GM18951 (cell line): Measurements from ENCODE around the gene LRBA.
"Not testable (repeated sequence)": the region's sequence is repeated elsewhere in the genome, so short reads cannot be mapped to it uniquely, and the experiment has no call there.

Experiments used
- POLR2A ChIP-seq: IDR thresholded peaks from 4 replicates; pipeline ENCODE4 v1.6.1; 2011; ENCODE audit warnings: mild to moderate bottlenecking; ENCODE audit not compliant: insufficient read length, insufficient read depth; ENCODE audit errors: extremely low read depth
- in situ Hi-C: fragments of 300-500 bp; cut with MboI; formaldehyde crosslinking; loops from one replicate; pipeline ENCODE4 v1.12.0; 2022; ENCODE audit warnings: low sequenced_read_pairs, mixed read lengths, inconsistent platforms; ENCODE audit not compliant: unreplicated experiment

The LRBA gene

DNA sequence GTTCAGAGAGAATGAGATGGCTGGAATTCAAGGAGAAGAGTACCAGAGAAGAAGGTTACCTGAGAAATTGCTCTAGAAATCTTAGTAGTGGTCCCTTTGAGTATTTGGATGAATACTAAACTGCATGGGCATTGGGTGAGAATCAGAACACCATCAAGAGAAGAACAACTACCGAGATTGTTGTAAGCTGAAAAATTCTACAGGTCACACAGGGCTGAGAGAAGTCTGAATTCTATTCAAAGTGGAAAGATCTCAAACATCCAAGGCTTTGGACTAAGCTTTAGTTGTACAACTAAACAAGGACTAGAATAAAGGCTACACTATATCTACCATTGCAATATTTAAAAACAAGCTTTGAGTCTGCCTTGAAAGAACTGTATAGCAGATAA lies 40.8 kb downstream of the LRBA start:
- no peak for TF ChIP-seq POLR2A
- in situ Hi-C loops, result no loop called here

DNA sequence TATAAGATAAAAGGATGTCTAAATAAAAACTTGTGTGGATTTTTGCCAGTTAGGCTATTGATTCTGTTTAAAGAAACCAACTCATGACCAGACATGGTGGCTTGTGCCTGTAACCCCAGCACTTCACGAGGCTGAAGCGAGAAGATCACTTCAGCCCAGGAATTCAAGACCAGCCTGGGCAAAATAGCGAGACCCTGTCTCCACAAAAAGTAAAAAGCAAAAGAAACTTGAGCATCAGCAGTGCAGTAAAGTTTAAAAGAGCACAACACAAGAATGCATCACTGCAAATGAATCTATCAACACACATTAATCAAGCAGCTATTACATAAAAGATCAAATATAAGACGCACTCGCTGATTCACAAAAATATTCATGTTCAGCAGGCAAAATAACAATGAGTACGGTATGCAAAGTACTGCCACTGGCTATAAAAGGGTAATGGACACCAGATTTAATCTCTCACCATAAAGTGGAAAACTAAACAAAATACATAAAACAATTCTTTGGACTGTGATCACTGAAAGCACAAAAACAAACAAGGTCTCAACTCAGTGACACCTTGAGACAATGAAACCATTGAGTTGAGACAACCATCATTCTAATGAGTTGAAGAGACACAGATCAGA lies 41.3 kb downstream of the LRBA start:
- in situ Hi-C loops, result no loop called here
- TF ChIP-seq POLR2A, result no peak

DNA sequence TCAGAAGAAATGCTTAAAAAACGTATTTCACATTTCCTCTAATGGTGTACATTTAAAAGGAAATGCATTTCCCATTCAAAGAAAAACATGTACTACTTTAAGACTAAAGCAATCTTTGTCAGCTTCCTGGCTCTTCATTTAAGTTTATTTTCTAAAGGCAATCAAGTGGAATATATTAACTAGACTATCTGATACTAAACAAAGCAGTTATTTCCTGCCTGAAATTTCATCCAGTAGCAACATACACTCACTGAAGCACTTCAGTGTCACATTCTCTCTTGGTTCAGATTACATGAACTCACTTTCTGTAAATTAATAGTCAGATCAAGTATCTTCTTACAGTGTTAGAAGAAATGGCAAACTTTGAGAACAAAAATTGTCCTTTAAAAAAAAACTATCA lies 42.5 kb downstream of the LRBA start:
- in situ Hi-C loops, result no loop called here
- TF ChIP-seq POLR2A, result no peak

DNA sequence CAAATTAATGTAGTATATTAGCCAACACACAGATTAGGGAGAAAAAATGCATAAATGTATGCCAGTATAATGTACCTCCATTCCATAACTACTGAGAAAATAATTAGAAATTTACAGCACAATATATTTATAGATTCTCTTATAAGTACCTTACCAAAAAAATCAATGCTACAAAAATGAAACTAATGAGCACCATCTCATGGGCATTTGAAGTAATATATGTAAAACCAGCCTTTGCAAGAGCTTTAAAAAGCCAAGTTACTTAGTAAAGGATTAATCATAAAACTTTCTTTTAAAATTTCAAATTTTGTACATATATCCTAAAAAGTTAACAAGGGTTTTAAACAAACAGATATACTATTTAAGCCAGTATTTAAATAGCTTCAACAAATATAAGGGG lies 43.2 kb downstream of the LRBA start:
- TF ChIP-seq POLR2A, result no peak
- in situ Hi-C loops, result no loop called here

DNA sequence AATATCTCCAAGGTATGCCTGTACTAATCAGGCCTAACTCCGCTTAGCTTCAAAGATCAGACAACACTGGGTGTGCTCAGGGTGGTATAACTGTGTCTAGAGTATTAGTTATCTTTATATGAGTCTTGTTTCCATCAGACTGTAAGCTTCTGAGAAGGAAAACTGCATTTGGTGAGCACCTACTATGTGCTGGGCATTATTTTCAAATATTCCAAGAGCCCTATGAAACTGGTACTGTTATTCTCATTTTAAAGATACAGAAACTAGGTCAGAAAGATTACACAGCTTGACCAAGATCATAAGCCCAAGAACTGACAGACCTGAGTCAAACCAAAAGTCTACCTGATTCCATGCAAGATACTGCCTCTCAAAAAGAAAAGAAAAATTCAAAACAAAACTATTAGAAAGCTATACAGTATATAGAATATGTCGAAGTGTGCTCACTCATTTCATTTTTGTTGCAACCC lies 44.4 kb downstream of the LRBA start:
- no peak for TF ChIP-seq POLR2A
- in situ Hi-C loops, result no loop called here

DNA sequence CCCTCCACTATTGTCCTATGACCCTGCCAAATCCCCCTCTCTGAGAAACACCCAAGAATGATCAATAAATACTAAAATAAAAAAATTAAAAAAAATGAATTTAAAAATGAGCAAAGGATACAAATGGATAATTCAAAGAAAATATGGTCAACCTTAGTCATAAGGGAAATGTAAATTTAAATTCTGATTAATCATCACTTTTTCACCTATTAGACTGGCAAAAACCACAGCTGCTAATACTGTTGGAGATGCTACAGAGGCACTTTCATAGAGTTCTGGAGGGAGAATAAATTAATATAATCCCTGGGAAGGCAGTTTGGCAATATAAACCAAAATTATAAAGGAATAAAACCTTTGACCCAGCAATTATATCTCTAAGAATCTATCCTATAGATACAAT lies 50.3 kb downstream of the LRBA start:
- in situ Hi-C loops, result no loop called here
- no peak for TF ChIP-seq POLR2A

DNA sequence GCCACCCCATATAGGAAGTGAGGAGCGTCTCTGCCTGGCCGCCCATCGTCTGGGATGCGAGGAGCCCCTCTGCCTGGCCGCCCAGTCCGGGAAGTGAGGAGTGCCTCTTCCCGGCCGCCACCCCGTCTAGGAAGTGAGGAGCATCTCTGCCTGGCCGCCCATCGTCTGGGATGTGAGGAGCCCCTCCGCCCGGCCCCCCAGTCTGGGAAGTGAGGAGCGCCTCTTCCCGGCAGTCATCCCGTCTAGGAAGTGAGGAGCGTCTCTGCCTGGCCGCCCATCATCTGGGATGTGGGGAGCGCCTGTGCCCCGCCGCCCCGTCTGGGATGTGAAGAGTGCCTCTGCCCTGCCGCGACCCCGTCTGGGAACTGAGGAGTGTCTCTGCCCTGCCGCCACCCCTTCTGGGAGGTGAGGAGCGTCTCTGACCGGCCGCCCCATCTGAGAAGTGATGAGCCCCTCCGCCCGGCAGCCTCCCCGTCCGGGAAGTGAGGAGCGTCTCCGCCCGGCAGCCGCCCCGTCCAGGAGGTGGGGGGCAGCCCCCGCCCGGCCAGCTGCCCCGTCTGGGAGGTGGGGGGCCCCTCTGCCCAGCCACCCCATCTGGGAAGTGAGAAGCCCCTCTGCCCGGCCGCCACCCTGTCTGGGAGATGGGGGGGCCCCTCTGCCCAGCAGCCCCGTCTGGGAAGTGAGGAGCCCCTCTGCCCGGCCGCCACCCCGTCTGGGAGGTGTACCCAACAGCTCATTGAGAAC lies 51.3 kb downstream of the LRBA start:
- in situ Hi-C loops, result not testable (repeated sequence)

DNA sequence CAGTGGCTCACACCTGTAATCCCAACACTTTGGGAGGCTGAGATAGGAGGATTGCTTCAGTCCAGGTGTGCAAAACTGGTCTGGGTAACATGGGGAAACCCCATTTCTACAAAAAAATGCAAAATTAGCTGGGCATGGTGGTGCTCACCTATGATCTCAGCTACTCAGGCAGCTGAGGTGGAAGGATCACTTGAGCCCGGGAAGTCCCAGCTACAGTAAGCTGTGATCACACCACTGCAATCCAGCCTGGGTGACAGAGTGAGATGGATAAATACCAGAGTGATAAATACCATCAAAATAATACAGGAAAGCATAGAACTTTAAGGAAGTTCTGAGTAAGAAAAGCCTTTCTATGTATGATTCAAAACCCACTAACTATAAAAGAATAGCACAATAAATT lies 52.8 kb downstream of the LRBA start:
- in situ Hi-C loops, result no loop called here
- TF ChIP-seq POLR2A, result no peak

DNA sequence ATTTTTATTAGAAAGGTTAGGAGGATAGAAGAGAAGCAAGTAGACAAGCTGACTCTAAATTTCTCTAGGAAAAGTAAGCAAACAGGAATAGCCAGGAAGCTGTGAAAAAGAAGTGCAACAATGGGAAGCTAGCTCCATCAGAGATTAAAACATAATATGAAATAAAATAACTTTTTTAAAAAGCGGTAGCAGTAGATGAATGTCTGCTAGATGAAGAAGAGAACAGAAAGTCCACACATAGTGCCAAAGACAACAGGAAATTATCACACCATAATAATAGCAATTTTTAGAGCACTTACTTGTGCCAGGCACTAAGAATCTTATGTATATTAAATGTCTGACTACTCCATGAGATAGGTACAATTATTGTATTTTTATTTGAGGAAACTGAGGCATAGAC lies 53.5 kb downstream of the LRBA start:
- in situ Hi-C loops, result no loop called here

DNA sequence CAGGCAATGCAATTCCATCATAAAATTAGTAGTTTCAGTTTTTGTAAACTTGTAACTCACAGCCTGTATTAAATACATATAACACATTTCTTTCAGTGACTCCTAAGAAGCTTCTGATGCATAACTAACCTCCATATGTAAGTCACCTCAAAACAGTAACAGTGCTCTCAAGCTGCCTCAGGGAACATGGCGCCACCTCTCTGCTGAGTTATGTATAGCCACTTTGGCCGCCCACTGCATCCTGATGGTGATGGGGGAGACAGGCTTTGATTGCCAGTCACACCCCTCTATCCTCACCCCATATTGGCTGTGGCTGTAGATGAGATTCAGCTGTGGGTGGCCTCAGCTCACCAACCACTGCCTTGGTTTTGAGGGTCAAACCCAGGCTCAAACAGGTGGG lies 54.3 kb downstream of the LRBA start:
- no peak for TF ChIP-seq POLR2A
- in situ Hi-C loops, result no loop called here

More for the DNA sequence above, 53.5 kb downstream of the LRBA start:
- no peak for TF ChIP-seq POLR2A

DNA sequence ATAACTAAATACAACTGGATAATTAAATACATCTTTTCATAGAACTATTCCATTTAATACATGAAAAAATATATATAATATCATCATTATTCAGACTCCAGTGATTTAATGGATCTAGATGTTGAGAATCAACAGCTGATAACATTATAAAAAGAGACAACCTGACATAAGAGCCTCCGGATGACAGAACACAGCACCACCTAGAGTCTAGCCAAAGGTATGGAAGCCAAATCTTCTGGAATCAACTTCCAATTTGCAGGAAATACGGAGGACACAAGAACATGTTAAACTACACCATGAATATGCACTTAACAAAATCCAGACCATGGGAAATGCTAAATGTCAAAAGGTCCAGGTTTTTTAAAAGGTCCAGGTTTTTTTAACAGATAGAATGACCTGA lies 55.0 kb downstream of the LRBA start:
- in situ Hi-C loops, result no loop called here
- no peak for TF ChIP-seq POLR2A

DNA sequence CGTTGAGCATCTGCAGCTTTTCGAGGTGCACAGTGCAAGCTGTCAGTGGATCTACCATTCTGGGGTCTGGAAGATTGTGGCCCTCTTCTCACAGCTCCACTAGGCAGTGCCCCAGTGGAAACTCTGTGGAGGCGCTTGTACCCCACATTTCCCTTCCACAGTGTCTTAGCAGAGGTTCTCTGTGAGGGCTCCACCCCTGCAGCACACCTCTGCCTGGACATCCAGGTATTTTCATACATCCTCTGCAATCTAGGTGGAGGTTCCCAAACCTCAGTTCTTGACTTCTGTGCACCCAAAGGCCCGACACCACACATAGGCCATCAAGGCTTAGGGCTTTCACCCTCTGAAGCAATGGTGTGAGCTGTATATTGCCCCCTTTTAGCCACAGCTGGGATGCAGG lies 57.1 kb downstream of the LRBA start:
- in situ Hi-C loops, result not testable (repeated sequence)

DNA sequence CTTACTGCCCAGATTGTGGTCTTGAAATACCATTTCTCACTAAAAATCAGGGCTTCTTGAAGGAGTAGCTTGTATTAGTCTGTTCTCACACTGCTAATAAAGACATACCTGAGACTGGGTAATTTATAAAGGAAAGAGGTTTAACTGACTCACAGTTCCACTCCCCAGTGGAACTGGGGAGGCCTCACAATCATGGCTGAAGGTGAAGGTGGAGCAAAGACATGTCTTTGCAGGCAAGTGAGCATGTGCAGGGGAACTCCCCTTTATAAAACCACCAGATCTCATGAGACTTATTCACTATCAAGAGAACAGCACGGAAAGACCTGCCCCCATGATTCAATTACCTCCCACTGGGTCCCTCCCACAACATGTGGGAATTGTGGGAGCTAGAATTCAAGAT lies 58.0 kb downstream of the LRBA start:
- in situ Hi-C loops, result not testable (repeated sequence)

DNA sequence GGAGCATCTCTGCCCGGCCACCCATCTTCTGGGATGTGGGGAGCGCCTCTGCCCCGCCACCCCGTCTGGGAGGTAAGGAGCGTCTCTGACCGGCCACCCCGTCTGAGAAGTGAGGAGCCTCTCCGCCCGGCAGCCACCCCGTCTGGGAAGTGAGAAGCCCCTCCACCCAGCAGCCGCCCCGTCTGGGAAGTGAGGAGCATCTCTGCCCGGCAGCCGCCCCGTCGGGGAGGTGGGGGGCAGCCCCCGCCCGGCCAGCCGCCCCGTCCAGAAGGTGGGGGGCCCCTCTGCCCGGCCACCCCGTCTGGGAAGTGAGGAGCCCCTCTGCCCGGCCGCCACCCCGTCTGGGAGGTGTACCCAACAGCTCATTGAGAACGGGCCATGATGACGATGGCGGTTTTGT lies 61.2 kb downstream of the LRBA start:
- in situ Hi-C loops, result not testable (repeated sequence)
